Muscle of back (tissue), 11 donors: ENCODE results near the gene GALNT17. TPM values are rescaled to one million over a fixed set of nuclear protein-coding genes. Genes with fewer than 3 reads are reported as not detected.

Source experiments
- DNase-seq, 3 donors: peaks; one replicate each; pipeline versions ENCODE4 v3.0.0 to v3.0.0-alpha.2; 2013
- polyA plus RNA-seq, 10 donors: library from polyadenylated mRNA; unstranded; fragments of 120-200 nt; gene quantifications; one replicate each; pipeline ENCODE4 v1.2.1, GENCODE V29; 2013; ENCODE audit not compliant: insufficient read length in 10 of 10

The GALNT17 gene
- polyA plus RNA-seq, 10 donors = 26.9 to 44.8 (median 33.3) TPM

DNA sequence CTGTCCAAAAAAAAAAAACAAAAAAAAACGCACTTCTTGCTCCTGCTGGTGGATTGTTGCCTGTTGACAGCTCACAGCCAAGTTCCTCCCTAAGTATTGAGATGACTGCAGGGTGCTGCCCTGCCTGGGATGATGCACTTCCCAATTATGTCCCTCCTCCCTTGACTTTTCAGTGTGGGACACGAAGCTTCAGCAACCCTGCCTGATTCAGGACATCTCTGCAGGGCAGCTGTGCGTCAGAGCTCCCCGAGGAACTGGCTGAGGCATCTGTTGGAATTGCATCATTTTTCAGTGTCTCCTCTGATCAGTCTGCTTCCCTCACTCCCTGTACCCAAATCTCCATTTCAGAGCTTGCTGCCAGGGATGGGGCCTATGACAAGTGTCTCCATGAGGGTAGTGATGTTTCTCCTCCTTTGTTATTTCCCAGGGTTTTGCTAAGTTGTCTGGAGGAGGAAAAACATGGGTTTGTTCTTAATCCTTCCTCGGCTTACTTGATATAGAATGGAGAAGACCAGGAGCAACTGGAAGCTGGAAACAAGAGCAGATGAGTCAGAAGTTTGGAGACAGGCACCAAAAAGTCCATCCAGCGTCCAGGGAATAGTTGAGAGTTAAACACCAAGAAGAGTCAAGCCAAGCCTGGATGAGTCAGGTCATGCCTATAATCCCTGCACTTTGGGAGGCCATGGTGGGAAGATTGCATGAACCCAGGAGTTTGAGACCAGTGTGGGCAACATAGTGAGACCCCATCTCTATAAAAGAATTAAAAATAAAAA lies 355.1 kb downstream of the GALNT17 start:
- DNase-seq = peak in 1 of 3 donors; percentile 92

- peak in 1 of 3 donors; percentile 51 for DNase-seq
These were observed 356.4 kb downstream of the GALNT17 start for GRCh38 chr7:71488308-71488707.

DNA sequence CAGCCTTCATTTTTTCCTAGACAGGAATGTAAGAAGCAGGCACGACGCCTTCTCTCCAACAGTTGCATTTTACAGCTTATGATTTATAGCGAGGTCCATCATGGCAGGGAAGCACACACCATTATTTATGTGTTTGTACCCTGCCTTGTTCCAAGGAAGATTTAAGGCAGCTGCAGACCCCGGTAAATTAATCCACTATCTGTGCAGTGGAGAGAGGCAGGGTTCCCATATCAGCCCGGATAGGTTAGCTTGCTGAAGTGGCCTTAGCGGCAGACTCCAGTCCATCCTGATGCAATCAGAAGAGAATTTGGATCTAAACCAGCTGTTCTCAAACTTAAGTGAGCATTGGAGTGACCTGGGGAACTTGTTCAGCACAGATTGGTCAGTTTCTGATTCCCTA lies 359.4 kb downstream of the GALNT17 start:
- DNase-seq = no peak

GRCh38 chr7:71495828-71496227 lies 363.9 kb downstream of the GALNT17 start:
- no peak for DNase-seq

- DNase-seq = peak; percentile 60 to 78 (median 61)
These were observed 365.5 kb downstream of the GALNT17 start for GRCh38 chr7:71497256-71497946.

- peak in 2 of 3 donors; percentile 58 to 69 for DNase-seq
These were observed 366.4 kb downstream of the GALNT17 start for GRCh38 chr7:71498381-71498780.

GRCh38 chr7:71504697-71505441 lies 372.9 kb downstream of the GALNT17 start:
- no peak for DNase-seq

- no peak for DNase-seq
These were observed 374.9 kb downstream of the GALNT17 start for GRCh38 chr7:71506822-71507221.

- no peak for DNase-seq
These were observed 376.0 kb downstream of the GALNT17 start for GRCh38 chr7:71507680-71508602.

- DNase-seq = no peak
These were observed 377.4 kb downstream of the GALNT17 start for GRCh38 chr7:71509381-71509780.

- no peak for DNase-seq
These were observed 379.4 kb downstream of the GALNT17 start for GRCh38 chr7:71511361-71511807.

GRCh38 chr7:71517940-71518699 lies 386.2 kb downstream of the GALNT17 start:
- DNase-seq = peak in 1 of 3 donors; percentile 25

GRCh38 chr7:71518880-71519279 lies 386.9 kb downstream of the GALNT17 start:
- DNase-seq = no peak

DNA sequence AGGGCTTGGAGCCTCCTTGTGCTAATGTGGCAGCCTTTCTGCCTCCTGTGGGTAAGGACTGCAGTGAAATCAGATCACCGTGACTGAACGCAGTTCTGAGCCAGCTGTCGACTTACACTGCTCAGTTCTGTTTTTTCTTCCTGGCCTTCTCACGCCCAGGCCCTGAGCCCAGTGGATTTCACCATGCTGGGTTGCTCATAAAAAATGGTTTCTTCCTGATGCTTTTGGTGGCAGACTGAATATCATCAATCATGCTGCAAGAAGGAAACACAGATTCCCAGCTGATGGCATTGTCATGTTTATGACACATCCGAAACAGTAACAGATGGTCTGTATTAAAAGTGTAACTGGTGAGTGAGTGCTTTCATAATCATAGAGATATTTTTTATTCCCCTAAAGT lies 389.6 kb downstream of the GALNT17 start:
- peak; percentile 39 to 78 (median 61) for DNase-seq

DNA sequence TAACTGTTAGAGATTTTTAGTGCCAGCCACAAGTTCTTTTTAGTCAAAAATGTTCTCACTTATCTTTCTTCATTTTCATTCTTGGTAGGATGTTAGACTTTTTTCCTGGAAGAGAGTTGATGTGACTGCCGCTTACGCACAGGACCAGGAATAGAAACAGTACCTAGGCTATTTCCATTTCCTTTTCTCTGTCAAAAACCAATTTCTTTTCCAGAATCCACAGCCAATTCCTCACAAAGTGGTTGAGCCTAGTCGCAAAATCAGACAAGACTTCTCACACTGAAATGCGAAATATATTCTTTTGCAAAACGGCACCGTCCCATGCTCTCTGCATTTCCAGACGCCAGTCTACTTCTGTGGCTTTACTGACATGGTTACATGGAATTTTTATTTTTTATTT lies 394.2 kb downstream of the GALNT17 start:
- DNase-seq = no peak

- DNase-seq = no peak
These were observed 395.3 kb downstream of the GALNT17 start for GRCh38 chr7:71527213-71527612.

DNA sequence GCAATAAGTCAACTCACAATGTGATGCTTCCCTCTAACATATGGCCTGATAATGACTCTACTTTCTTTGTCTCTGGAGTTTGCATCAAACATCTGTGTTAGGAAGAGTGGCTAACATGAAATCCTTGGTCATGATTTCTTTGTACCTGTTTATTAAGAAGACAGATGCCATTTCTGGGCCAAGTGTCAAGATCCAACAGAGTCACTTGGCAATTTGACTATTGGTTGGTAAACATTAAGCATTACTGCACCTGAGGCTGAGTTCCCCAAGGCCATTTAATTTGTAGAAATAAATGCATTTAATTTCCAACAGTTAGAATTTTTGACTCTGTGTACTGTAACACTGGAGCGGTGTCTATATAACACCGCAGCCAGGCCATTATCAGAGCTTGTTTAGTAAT lies 403.7 kb downstream of the GALNT17 start:
- DNase-seq = no peak

GRCh38 chr7:71538210-71538609 lies 406.3 kb downstream of the GALNT17 start:
- no peak for DNase-seq

DNA sequence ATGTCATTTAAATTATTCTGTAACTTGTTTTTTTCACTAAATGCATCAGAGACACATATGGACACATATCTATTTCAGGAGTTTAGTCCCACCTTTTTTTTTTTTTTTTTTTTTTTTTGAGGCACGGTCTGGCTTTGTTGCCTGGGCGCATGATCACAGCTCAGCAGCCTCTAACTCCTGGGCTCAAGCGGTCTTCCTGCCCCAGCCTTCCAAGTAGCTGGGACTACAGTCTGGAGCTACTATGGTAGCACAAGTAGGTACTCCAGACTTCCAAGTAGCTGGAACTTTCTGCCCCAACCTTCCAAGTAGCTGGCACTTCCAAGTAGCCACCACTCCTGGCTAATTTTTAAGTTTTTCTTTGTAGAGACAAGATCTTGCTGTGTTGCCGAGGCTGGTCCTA lies 407.7 kb downstream of the GALNT17 start:
- DNase-seq = no peak

- no peak for DNase-seq
These were observed 409.9 kb downstream of the GALNT17 start for GRCh38 chr7:71541707-71542353.
